ENCODE measurements around the gene RFTN2. TPM values are rescaled to one million over a fixed set of nuclear protein-coding genes. Genes with fewer than 3 reads are reported as not detected.

Gene RFTN2
- polyA plus RNA-seq, 1 donor (not counting 4 experiments of a cell fraction or from before 2014, with no cell fraction given) = 0.37 TPM

DNA sequence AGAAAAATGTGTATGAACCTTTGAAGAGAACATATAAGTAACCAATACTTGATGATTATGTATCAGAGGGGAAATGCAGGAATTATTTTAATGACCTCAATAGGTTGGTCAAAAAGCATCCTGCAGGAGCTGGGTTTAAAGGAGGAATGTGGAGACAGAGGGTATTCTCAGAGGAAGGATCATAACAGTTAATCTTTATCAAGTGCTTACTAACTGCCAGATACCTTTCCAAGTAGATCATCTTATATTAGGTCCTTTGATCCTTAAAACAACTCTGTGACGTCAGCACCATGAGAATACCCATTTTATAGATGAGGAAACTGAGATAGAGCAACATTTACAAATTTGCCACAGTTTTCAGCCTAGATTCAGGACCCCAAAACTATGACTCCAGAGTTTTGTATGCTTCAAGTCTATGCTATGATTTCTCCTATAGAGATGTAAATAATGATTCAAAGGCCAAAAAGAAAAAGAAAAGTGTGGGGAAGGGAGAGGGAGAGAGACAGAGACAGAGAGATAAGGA, 3.0 kb downstream of the RFTN2 start:
- H3K9me3 ChIP-seq (ENCODE audit: control insufficient read depth, low read depth, low read length) = no peaks in the 10 kb centered on the region
- FAIRE-seq (no peak), DNase-seq (ENCODE audit: low read depth, low spot score) (no peak)
- no peaks in the 10 kb centered on the region for H3K36me3 ChIP-seq (ENCODE audit: control insufficient read depth in 2 of 2, extremely low read depth in 1 of 2, insufficient read depth in 2 of 2, low read length in 2 of 2)
- no peak overlapping the region for H3K4me3 ChIP-seq (ENCODE audit: control insufficient read depth in 2 of 3, extremely low read depth in 1 of 3, insufficient read depth in 2 of 3, low read depth in 1 of 3, low read length in 3 of 3)
- H2AFZ ChIP-seq (ENCODE audit: control insufficient read depth, low read length) = no peak overlapping the region
- peaks cover 5% of the 10 kb centered on the region for H3K27me3 ChIP-seq (ENCODE audit: control insufficient read depth, extremely low read depth, insufficient read depth, low read length)
- no peak overlapping the region for H3K9ac ChIP-seq (ENCODE audit: control insufficient read depth, extremely low read depth, insufficient read depth, low read length)
- no peaks in the 10 kb centered on the region for H3K4me1 ChIP-seq (ENCODE audit: control insufficient read depth, extremely low read depth, insufficient read depth, low read length)
- H3K9me1 ChIP-seq (ENCODE audit: control insufficient read depth, extremely low read depth, insufficient read depth, low read length) = no peaks in the 10 kb centered on the region
- no peak for TF ChIP-seq EZH2 (IDR thresholded peaks at IDR 0.05; ENCODE audit: low read length)
- TF ChIP-seq, protein P1, sequence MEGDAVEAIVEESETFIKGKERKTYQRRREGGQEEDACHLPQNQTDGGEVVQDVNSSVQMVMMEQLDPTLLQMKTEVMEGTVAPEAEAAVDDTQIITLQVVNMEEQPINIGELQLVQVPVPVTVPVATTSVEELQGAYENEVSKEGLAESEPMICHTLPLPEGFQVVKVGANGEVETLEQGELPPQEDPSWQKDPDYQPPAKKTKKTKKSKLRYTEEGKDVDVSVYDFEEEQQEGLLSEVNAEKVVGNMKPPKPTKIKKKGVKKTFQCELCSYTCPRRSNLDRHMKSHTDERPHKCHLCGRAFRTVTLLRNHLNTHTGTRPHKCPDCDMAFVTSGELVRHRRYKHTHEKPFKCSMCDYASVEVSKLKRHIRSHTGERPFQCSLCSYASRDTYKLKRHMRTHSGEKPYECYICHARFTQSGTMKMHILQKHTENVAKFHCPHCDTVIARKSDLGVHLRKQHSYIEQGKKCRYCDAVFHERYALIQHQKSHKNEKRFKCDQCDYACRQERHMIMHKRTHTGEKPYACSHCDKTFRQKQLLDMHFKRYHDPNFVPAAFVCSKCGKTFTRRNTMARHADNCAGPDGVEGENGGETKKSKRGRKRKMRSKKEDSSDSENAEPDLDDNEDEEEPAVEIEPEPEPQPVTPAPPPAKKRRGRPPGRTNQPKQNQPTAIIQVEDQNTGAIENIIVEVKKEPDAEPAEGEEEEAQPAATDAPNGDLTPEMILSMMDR (optimal IDR thresholded peaks at IDR 0.05 in 1 of 3, IDR thresholded peaks at IDR 0.05 in 1 of 3, conservative IDR thresholded peaks at IDR 0.05 in 1 of 3; ENCODE audit: extremely low read depth in 1 of 3, insufficient read depth in 2 of 3, low read length in 3 of 3) = no peak
- dilution Hi-C loops (cut with MboI; ENCODE audit: extremely low pct_ligation_motif_present, low sequenced_read_pairs) = no loop called here
- no peaks in the 10 kb centered on the region for H3K79me2 ChIP-seq (ENCODE audit: control insufficient read depth, insufficient read depth, low read length)
- H3K4me2 ChIP-seq (ENCODE audit: control insufficient read depth, extremely low read depth, insufficient read depth, low read depth, low read length) = no peak overlapping the region
- no peak overlapping the region for H3K27ac ChIP-seq (ENCODE audit: control insufficient read depth, insufficient read depth, low read length)
- H4K20me1 ChIP-seq (ENCODE audit: control insufficient read depth, extremely low read depth, insufficient read depth, low read length) = no peaks in the 10 kb centered on the region

DNA sequence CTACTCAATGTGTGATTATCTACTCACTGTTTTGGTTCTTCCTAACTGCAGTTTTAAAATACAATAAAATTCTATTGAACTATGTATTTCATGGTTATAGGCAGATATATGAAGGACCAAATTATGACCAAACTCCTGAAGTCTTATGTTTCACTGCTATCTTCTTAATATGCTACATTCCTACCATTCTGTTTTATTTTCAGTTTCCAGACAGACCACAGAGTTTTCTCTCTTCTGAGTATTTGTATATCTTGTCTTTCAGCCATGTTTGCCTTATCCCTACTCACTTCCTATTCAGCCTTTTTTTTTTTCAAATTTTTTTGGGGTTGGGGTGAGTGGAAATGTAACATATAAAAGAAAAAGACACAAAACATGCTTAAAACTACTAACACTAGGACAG, 6.3 kb downstream of the RFTN2 start:
- Histone ChIP-seq H2AFZ (ENCODE audit: control insufficient read depth, low read length) (no peak overlapping the region), H3K36me3 (ENCODE audit: control insufficient read depth in 2 of 2, extremely low read depth in 1 of 2, insufficient read depth in 2 of 2, low read length in 2 of 2) (no peaks in the 10 kb centered on the region), H3K4me1 (ENCODE audit: control insufficient read depth, extremely low read depth, insufficient read depth, low read length) (no peaks in the 10 kb centered on the region), H3K79me2 (ENCODE audit: control insufficient read depth, insufficient read depth, low read length) (no peaks in the 10 kb centered on the region), H3K9me3 (ENCODE audit: control insufficient read depth, low read depth, low read length) (no peaks in the 10 kb centered on the region), H3K9ac (ENCODE audit: control insufficient read depth, extremely low read depth, insufficient read depth, low read length) (no peak overlapping the region), H3K27me3 (ENCODE audit: control insufficient read depth, extremely low read depth, insufficient read depth, low read length) (peaks cover 5% of the 10 kb centered on the region), H3K4me3 (ENCODE audit: control insufficient read depth in 2 of 3, extremely low read depth in 1 of 3, insufficient read depth in 2 of 3, low read depth in 1 of 3, low read length in 3 of 3) (no peak overlapping the region), H3K9me1 (ENCODE audit: control insufficient read depth, extremely low read depth, insufficient read depth, low read length) (no peaks in the 10 kb centered on the region), H3K27ac (ENCODE audit: control insufficient read depth, insufficient read depth, low read length) (no peak overlapping the region), H3K4me2 (ENCODE audit: control insufficient read depth, extremely low read depth, insufficient read depth, low read depth, low read length) (no peak overlapping the region), H4K20me1 (ENCODE audit: control insufficient read depth, extremely low read depth, insufficient read depth, low read length) (no peaks in the 10 kb centered on the region)
- dilution Hi-C loops (cut with MboI; ENCODE audit: extremely low pct_ligation_motif_present, low sequenced_read_pairs) = no loop called here
- DNase-seq (ENCODE audit: low read depth, low spot score) = no peak
- no peak for FAIRE-seq
- no peak for TF ChIP-seq EZH2 (IDR thresholded peaks at IDR 0.05; ENCODE audit: low read length)
- TF ChIP-seq, protein P1 (optimal IDR thresholded peaks at IDR 0.05 in 1 of 3, IDR thresholded peaks at IDR 0.05 in 1 of 3, conservative IDR thresholded peaks at IDR 0.05 in 1 of 3; ENCODE audit: extremely low read depth in 1 of 3, insufficient read depth in 2 of 3, low read length in 3 of 3) = no peak

Data from keratinocyte (primary cell).